Thoracic aorta (tissue), 2 donors: ENCODE data around the gene RAB28. TPM values are rescaled to one million over a fixed set of nuclear protein-coding genes. Genes with fewer than 3 reads are reported as not detected.

Experiments
- ATAC-seq: fragments of 150-250 bp; one replicate; pipeline ENCODE4 v1.8.0; 2017; ENCODE audit warnings: low read depth; ENCODE audit not compliant: insufficient number of reproducible peaks, low FRiP score
- DNase-seq: peaks from one replicate; pipeline ENCODE4 v3.0.0-alpha.2; 2020; ENCODE audit warnings: low spot score
- H3K27ac ChIP-seq, 2 donors: fragments of 200-600 bp; sonication (generic); 1 replicate in 1 of 2; 2 replicates in 1 of 2; pipeline ENCODE4 v1.5.1; 2016; ENCODE audit warnings: mild to moderate bottlenecking in 2 of 2, moderate library complexity in 2 of 2
- H3K27me3 ChIP-seq: fragments of 200-600 bp; sonication (generic); replicated peaks from 2 replicates; pipeline ENCODE4 v1.6.0; 2016; ENCODE audit warnings: mild to moderate bottlenecking; ENCODE audit not compliant: insufficient read depth
- H3K36me3 ChIP-seq: fragments of 200-600 bp; sonication (generic); one replicate; pipeline ENCODE4 v1.5.1; 2016
- H3K4me1 ChIP-seq, 2 donors: fragments of 200-600 bp; sonication (generic); 1 replicate in 1 of 2; 2 replicates in 1 of 2; pipeline versions ENCODE4 v1.5.1 to v1.6.0; 2016; ENCODE audit warnings: low read depth in 2 of 2, mild to moderate bottlenecking in 1 of 2; ENCODE audit not compliant: control insufficient read depth in 1 of 2
- H3K4me3 ChIP-seq: fragments of 200-600 bp; sonication (generic); 2 replicates; pipeline ENCODE4 v1.5.1; 2016; ENCODE audit warnings: mild to moderate bottlenecking
- H3K9me3 ChIP-seq: fragments of 200-600 bp; sonication (generic); 2 replicates; pipeline ENCODE4 v1.5.1; 2016
- CTCF ChIP-seq: fragments of 200-600 bp; sonication (generic); IDR thresholded peaks from one replicate; pipeline ENCODE4 v1.5.1; 2019; ENCODE audit warnings: antibody characterized with exemption
- total RNA-seq, 2 donors: library from RNA; depleted of rRNA; stranded (reverse); fragments of >200 nt; gene quantifications; one replicate each; pipeline versions ENCODE4 v1.1.0 to v1.2.3, GENCODE V29; 2016

Gene RAB28
- total RNA-seq, 2 donors from 2014 or later, result 17.3 to 24.8 TPM

GRCh38 chr4:13524504-13525243 is 40.5 kb upstream of the RAB28 start:
- no peak for ATAC-seq

GRCh38 chr4:13523591-13524503 is 39.7 kb upstream of the RAB28 start:
- Histone ChIP-seq H3K36me3 (no peaks in the 10 kb centered on the region), H3K4me3 (no peak overlapping the region), H3K4me1 (peaks cover 3 to 24% of the 10 kb centered on the region in 2 donors), H3K9me3 (peaks cover 13% of the 10 kb centered on the region), H3K27me3 (peaks cover 10% of the 10 kb centered on the region), H3K27ac (no peak overlapping the region)
- no peak for TF ChIP-seq CTCF
- no peak for ATAC-seq
- DNase-seq, result no peak

More at GRCh38 chr4:13524504-13525243, 40.5 kb upstream of the RAB28 start:
- no peak overlapping the region for H3K4me3 ChIP-seq
- peaks cover 3 to 29% of the 10 kb centered on the region in 2 donors for H3K4me1 ChIP-seq
- peaks cover 13% of the 10 kb centered on the region for H3K9me3 ChIP-seq
- no peak for DNase-seq
- TF ChIP-seq CTCF, result no peak
- no peak overlapping the region for H3K27ac ChIP-seq
- H3K27me3 ChIP-seq, result peaks cover 10% of the 10 kb centered on the region
- H3K36me3 ChIP-seq, result no peaks in the 10 kb centered on the region

- ATAC-seq (no peak), DNase-seq (no peak)
- Histone ChIP-seq H3K4me3 (no peak overlapping the region), H3K4me1 (peaks cover 0 to 16% of the 10 kb centered on the region in 2 donors), H3K36me3 (no peaks in the 10 kb centered on the region), H3K9me3 (peaks cover 13% of the 10 kb centered on the region), H3K27me3 (peaks cover 10% of the 10 kb centered on the region), H3K27ac (no peak overlapping the region)
- no peak for TF ChIP-seq CTCF
These were observed 39.0 kb upstream of the RAB28 start for GRCh38 chr4:13523105-13523477.

- no peaks in the 10 kb centered on the region for H3K36me3 ChIP-seq
- no peak overlapping the region for H3K27ac ChIP-seq
- peaks cover 13% of the 10 kb centered on the region for H3K9me3 ChIP-seq
- H3K4me3 ChIP-seq, result peak overlapping the region; percentile 11
- H3K27me3 ChIP-seq, result peaks cover 10% of the 10 kb centered on the region
- ATAC-seq, result no peak
- no peak for TF ChIP-seq CTCF
- no peak for DNase-seq
- H3K4me1 ChIP-seq, result peaks cover 0 to 14% of the 10 kb centered on the region in 2 donors
These were observed 38.4 kb upstream of the RAB28 start for GRCh38 chr4:13522282-13523104.
